ENCODE results near the gene LMO2. TPM values are rescaled to one million over a fixed set of nuclear protein-coding genes. Genes with fewer than 3 reads are reported as not detected.

Gene LMO2
- total RNA-seq, 1 experiment from 2014 or later: 0.33 TPM

- Histone ChIP-seq H2BK5ac (ENCODE audit: insufficient read length, low read length) (no peak overlapping the region), H3K4me1 (ENCODE audit: insufficient read depth, low read length) (no peaks in the 10 kb centered on the region), H3K23me2 (ENCODE audit: insufficient read length, low read depth, low read length, poor library complexity, severe bottlenecking) (peaks cover 16% of the 10 kb centered on the region), H3K9me3 (ENCODE audit: control insufficient read depth, low read depth, low read length) (no peaks in the 10 kb centered on the region), H3K79me1 (ENCODE audit: insufficient read depth, low read depth, low read length, poor library complexity, severe bottlenecking) (no peaks in the 10 kb centered on the region), H4K20me1 (ENCODE audit: control insufficient read depth, insufficient read depth, insufficient read length) (no peaks in the 10 kb centered on the region), H3T11ph (ENCODE audit: low read length) (no peak overlapping the region), H3K23ac (ENCODE audit: insufficient read length, low read depth, low read length) (no peak overlapping the region), H3K18ac (ENCODE audit: insufficient read length, low read depth, low read length) (no peak overlapping the region), H2AK5ac (ENCODE audit: insufficient read length, low read length) (no peak overlapping the region), H4K5ac (ENCODE audit: insufficient read length, low read depth, low read length) (no peak overlapping the region), H2BK20ac (ENCODE audit: low read depth, low read length, poor library complexity, severe bottlenecking) (no peak overlapping the region), H3K4me2 (ENCODE audit: insufficient read depth, insufficient read length, low read length) (no peak overlapping the region), H3K79me2 (ENCODE audit: insufficient read depth, low read length) (no peaks in the 10 kb centered on the region), H3K4ac (ENCODE audit: low read depth, low read length) (no peak overlapping the region), H2BK12ac (ENCODE audit: insufficient read length, low read depth, low read length) (no peak overlapping the region), H3K27me3 (ENCODE audit: insufficient read depth, low read length) (peaks cover 28% of the 10 kb centered on the region; the same call in 1 of the 2 replicates), H2AFZ (ENCODE audit: low read length) (no peak overlapping the region), H3K14ac (ENCODE audit: insufficient read depth, low read length) (no peak overlapping the region), H2BK120ac (ENCODE audit: low read depth, low read length, poor library complexity, severe bottlenecking) (no peak overlapping the region), H2BK15ac (ENCODE audit: low read depth, low read length) (no peak overlapping the region), H4K8ac (replicated peaks; ENCODE audit: insufficient read length, low read depth, low read length) (no peak overlapping the region), H3K56ac (ENCODE audit: insufficient read length, low read depth, low read length) (no peak overlapping the region), H4K91ac (ENCODE audit: insufficient read length, low read depth, low read length) (no peak overlapping the region), H3K27ac (ENCODE audit: insufficient read length, low read depth, low read length) (no peak overlapping the region), H3K9ac (ENCODE audit: extremely low read depth, insufficient read length, low read length) (no peak overlapping the region)
- WGBS (ENCODE audit: extremely low coverage, insufficient read length, low lambda C conversion rate): no CpG with 5 or more reads among the region's 2 CpGs
- Mint-ChIP-seq H3K27me3 (ENCODE audit: low read depth) (peaks cover 80% of the 10 kb centered on the region), H3K4me3 (no peak overlapping the region), H3K36me3 (ENCODE audit: insufficient read depth in 1 of 3, low read depth in 3 of 3) (no peaks in the 10 kb centered on the region), H3K9me3 (no peaks in the 10 kb centered on the region), H3K4me1 (peaks cover 17 to 22% of the 10 kb centered on the region in 2 experiments), H3K27ac (no peak overlapping the region)
- TF ChIP-seq, protein P1, sequence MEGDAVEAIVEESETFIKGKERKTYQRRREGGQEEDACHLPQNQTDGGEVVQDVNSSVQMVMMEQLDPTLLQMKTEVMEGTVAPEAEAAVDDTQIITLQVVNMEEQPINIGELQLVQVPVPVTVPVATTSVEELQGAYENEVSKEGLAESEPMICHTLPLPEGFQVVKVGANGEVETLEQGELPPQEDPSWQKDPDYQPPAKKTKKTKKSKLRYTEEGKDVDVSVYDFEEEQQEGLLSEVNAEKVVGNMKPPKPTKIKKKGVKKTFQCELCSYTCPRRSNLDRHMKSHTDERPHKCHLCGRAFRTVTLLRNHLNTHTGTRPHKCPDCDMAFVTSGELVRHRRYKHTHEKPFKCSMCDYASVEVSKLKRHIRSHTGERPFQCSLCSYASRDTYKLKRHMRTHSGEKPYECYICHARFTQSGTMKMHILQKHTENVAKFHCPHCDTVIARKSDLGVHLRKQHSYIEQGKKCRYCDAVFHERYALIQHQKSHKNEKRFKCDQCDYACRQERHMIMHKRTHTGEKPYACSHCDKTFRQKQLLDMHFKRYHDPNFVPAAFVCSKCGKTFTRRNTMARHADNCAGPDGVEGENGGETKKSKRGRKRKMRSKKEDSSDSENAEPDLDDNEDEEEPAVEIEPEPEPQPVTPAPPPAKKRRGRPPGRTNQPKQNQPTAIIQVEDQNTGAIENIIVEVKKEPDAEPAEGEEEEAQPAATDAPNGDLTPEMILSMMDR (conservative IDR thresholded peaks at IDR 0.05): no peak
- DNase-seq: no peak
These were observed 24.9 kb downstream of the LMO2 start for GRCh38 chr11:33866936-33867335.

Measured in H9 (cell line).